Inflammatory macrophage treated with lipopolysaccharide for 1 hour (primary cell): ENCODE data around the gene TBC1D25.

Source experiments
- DNase-seq, 2 donors: peaks; one replicate each; pipeline ENCODE4 v3.0.0-alpha.2; 2020 to 2022

TBC1D25 gene

DNA sequence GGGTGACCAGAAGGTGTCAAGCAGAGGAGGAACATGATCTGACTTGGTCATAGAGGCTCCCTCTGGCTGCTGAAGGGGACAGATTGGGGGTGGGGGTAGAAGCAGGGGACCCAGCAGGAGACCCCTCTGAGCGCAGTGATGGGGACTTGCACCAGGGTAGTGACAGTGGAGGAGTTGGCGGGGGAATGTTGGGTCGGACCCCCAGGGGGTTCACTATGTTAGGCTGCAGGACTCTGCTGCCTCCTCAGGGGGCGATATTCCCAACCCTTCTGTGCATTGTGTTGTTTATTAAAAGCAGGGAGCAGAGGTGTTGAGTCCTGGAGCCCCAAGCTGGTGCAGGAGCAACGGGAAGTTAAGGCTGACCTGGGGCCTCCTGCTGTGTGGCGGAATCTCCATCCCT is 66.6 kb downstream of the TBC1D25 start:
- DNase-seq: no peak

DNA sequence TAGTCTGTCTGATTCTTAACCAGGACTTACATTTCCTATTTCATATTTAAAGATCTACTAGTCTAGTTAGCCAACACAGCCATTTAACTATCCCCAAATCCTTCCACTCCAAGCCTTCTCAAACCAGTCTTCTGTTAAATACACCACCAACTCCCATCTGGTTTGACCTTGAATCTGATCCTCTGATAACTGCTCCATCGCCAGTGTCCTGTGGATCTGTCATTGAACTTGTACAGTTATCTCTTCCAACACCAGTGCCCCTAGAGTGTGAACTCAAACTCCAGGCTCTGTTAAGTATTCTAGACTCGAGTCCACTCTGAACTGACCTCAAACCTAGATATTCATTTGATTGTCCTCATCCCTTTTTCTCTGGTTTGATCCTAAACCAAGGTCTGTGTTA is 72.2 kb downstream of the TBC1D25 start:
- no peak for DNase-seq
